ENCODE results near the gene ZNF423. TPM values are rescaled to one million over a fixed set of nuclear protein-coding genes. Genes with fewer than 3 reads are reported as not detected.
A peak's percentile ranks its signal among the peaks of the same experiment; 100 is the strongest.

The ZNF423 gene
- total RNA-seq, 1 donor from 2014 or later = 16.7 TPM

GRCh38 chr16:49763826-49764225 lies 92.1 kb downstream of the ZNF423 start:
- Histone ChIP-seq H3K36me3 (ENCODE audit: control insufficient read depth in 3 of 3, insufficient read depth in 3 of 3, low read length in 3 of 3) (no peaks in the 10 kb centered on the region), H3K4me3 (ENCODE audit: low read length in 3 of 3) (no peak overlapping the region), H3K9ac (ENCODE audit: low read depth in 1 of 3, low read length in 3 of 3) (no peak overlapping the region), H3K27ac (ENCODE audit: low read depth, low read length) (no peak overlapping the region), H3K4me1 (ENCODE audit: control insufficient read depth in 3 of 3, insufficient read depth in 3 of 3, low read length in 3 of 3) (peaks cover 0 to 3% (median 0%) of the 10 kb centered on the region in 3 donors), H3K27me3 (ENCODE audit: control insufficient read depth in 3 of 3, insufficient read depth in 3 of 3, low read length in 3 of 3) (no peaks in the 10 kb centered on the region), H3K9me3 (ENCODE audit: control insufficient read depth in 3 of 3, low read length in 3 of 3) (no peaks in the 10 kb centered on the region)

GRCh38 chr16:49760815-49761214 lies 95.1 kb downstream of the ZNF423 start:
- Histone ChIP-seq H3K36me3 (ENCODE audit: control insufficient read depth in 3 of 3, insufficient read depth in 3 of 3, low read length in 3 of 3) (no peaks in the 10 kb centered on the region), H3K27ac (ENCODE audit: low read depth, low read length) (no peak overlapping the region), H3K4me3 (ENCODE audit: low read length in 3 of 3) (no peak overlapping the region), H3K4me1 (ENCODE audit: control insufficient read depth in 3 of 3, insufficient read depth in 3 of 3, low read length in 3 of 3) (peaks cover 3 to 7% (median 4%) of the 10 kb centered on the region in 3 donors), H3K9me3 (ENCODE audit: control insufficient read depth in 3 of 3, low read length in 3 of 3) (no peaks in the 10 kb centered on the region), H3K27me3 (ENCODE audit: control insufficient read depth in 3 of 3, insufficient read depth in 3 of 3, low read length in 3 of 3) (no peaks in the 10 kb centered on the region), H3K9ac (ENCODE audit: low read depth in 1 of 3, low read length in 3 of 3) (no peak overlapping the region)

GRCh38 chr16:49757559-49758069 lies 98.3 kb downstream of the ZNF423 start:
- Histone ChIP-seq H3K4me3 (ENCODE audit: low read length in 3 of 3) (no peak overlapping the region), H3K4me1 (ENCODE audit: control insufficient read depth in 3 of 3, insufficient read depth in 3 of 3, low read length in 3 of 3) (peaks cover 13 to 21% (median 17%) of the 10 kb centered on the region in 3 donors)

GRCh38 chr16:49756775-49757558 lies 98.9 kb downstream of the ZNF423 start:
- Histone ChIP-seq H3K9me3 (ENCODE audit: control insufficient read depth in 3 of 3, low read length in 3 of 3) (no peaks in the 10 kb centered on the region), H3K4me3 (ENCODE audit: low read length in 3 of 3) (no peak overlapping the region), H3K4me1 (ENCODE audit: control insufficient read depth in 3 of 3, insufficient read depth in 3 of 3, low read length in 3 of 3) (peaks cover 13 to 21% (median 17%) of the 10 kb centered on the region in 3 donors), H3K9ac (ENCODE audit: low read depth in 1 of 3, low read length in 3 of 3) (peak overlapping the region in 1 of 3 donors; percentile 16), H3K36me3 (ENCODE audit: control insufficient read depth in 3 of 3, insufficient read depth in 3 of 3, low read length in 3 of 3) (no peaks in the 10 kb centered on the region), H3K27me3 (ENCODE audit: control insufficient read depth in 3 of 3, insufficient read depth in 3 of 3, low read length in 3 of 3) (no peaks in the 10 kb centered on the region), H3K27ac (ENCODE audit: low read depth, low read length) (no peak overlapping the region)

More at GRCh38 chr16:49757559-49758069, 98.3 kb downstream of the ZNF423 start:
- no peaks in the 10 kb centered on the region for H3K9me3 ChIP-seq (ENCODE audit: control insufficient read depth in 3 of 3, low read length in 3 of 3)
- no peak overlapping the region for H3K9ac ChIP-seq (ENCODE audit: low read depth in 1 of 3, low read length in 3 of 3)
- H3K27me3 ChIP-seq (ENCODE audit: control insufficient read depth in 3 of 3, insufficient read depth in 3 of 3, low read length in 3 of 3) = no peaks in the 10 kb centered on the region
- no peak overlapping the region for H3K27ac ChIP-seq (ENCODE audit: low read depth, low read length)
- H3K36me3 ChIP-seq (ENCODE audit: control insufficient read depth in 3 of 3, insufficient read depth in 3 of 3, low read length in 3 of 3) = no peaks in the 10 kb centered on the region

- Histone ChIP-seq H3K9me3 (ENCODE audit: control insufficient read depth in 3 of 3, low read length in 3 of 3) (no peaks in the 10 kb centered on the region), H3K36me3 (ENCODE audit: control insufficient read depth in 3 of 3, insufficient read depth in 3 of 3, low read length in 3 of 3) (no peaks in the 10 kb centered on the region), H3K27me3 (ENCODE audit: control insufficient read depth in 3 of 3, insufficient read depth in 3 of 3, low read length in 3 of 3) (no peaks in the 10 kb centered on the region), H3K4me1 (ENCODE audit: control insufficient read depth in 3 of 3, insufficient read depth in 3 of 3, low read length in 3 of 3) (peaks cover 13 to 21% (median 17%) of the 10 kb centered on the region in 3 donors), H3K4me3 (ENCODE audit: low read length in 3 of 3) (no peak overlapping the region), H3K9ac (ENCODE audit: low read depth in 1 of 3, low read length in 3 of 3) (no peak overlapping the region), H3K27ac (ENCODE audit: low read depth, low read length) (no peak overlapping the region)
Observed at GRCh38 chr16:49755716-49756505, 100.0 kb downstream of the ZNF423 start.

GRCh38 chr16:49755313-49755620 lies 100.6 kb downstream of the ZNF423 start:
- H3K9me3 ChIP-seq (ENCODE audit: control insufficient read depth in 3 of 3, low read length in 3 of 3) = no peaks in the 10 kb centered on the region
- H3K27me3 ChIP-seq (ENCODE audit: control insufficient read depth in 3 of 3, insufficient read depth in 3 of 3, low read length in 3 of 3) = no peaks in the 10 kb centered on the region
- peaks cover 18 to 26% (median 24%) of the 10 kb centered on the region in 3 donors for H3K4me1 ChIP-seq (ENCODE audit: control insufficient read depth in 3 of 3, insufficient read depth in 3 of 3, low read length in 3 of 3)
- peak overlapping the region; percentile 32 for H3K27ac ChIP-seq (ENCODE audit: low read depth, low read length)
- H3K9ac ChIP-seq (ENCODE audit: low read depth in 1 of 3, low read length in 3 of 3) = no peak overlapping the region
- H3K36me3 ChIP-seq (ENCODE audit: control insufficient read depth in 3 of 3, insufficient read depth in 3 of 3, low read length in 3 of 3) = no peaks in the 10 kb centered on the region
- peak overlapping the region; percentile 18 to 59 (median 49) for H3K4me3 ChIP-seq (ENCODE audit: low read length in 3 of 3)

GRCh38 chr16:49754495-49755312 lies 101.2 kb downstream of the ZNF423 start:
- H3K4me3 ChIP-seq (ENCODE audit: low read length in 3 of 3) = peak overlapping the region; percentile 18 to 59 (median 49)
- no peaks in the 10 kb centered on the region for H3K27me3 ChIP-seq (ENCODE audit: control insufficient read depth in 3 of 3, insufficient read depth in 3 of 3, low read length in 3 of 3)
- no peak overlapping the region for H3K9ac ChIP-seq (ENCODE audit: low read depth in 1 of 3, low read length in 3 of 3)
- peaks cover 20 to 32% (median 29%) of the 10 kb centered on the region in 3 donors for H3K4me1 ChIP-seq (ENCODE audit: control insufficient read depth in 3 of 3, insufficient read depth in 3 of 3, low read length in 3 of 3)
- H3K9me3 ChIP-seq (ENCODE audit: control insufficient read depth in 3 of 3, low read length in 3 of 3) = no peaks in the 10 kb centered on the region
- H3K36me3 ChIP-seq (ENCODE audit: control insufficient read depth in 3 of 3, insufficient read depth in 3 of 3, low read length in 3 of 3) = no peaks in the 10 kb centered on the region
- H3K27ac ChIP-seq (ENCODE audit: low read depth, low read length) = peak overlapping the region; percentile 32

GRCh38 chr16:49750341-49751000 lies 105.4 kb downstream of the ZNF423 start:
- Histone ChIP-seq H3K36me3 (ENCODE audit: control insufficient read depth in 3 of 3, insufficient read depth in 3 of 3, low read length in 3 of 3) (no peaks in the 10 kb centered on the region), H3K9me3 (ENCODE audit: control insufficient read depth in 3 of 3, low read length in 3 of 3) (no peaks in the 10 kb centered on the region), H3K27ac (ENCODE audit: low read depth, low read length) (no peak overlapping the region), H3K27me3 (ENCODE audit: control insufficient read depth in 3 of 3, insufficient read depth in 3 of 3, low read length in 3 of 3) (no peaks in the 10 kb centered on the region), H3K4me3 (ENCODE audit: low read length in 3 of 3) (peak overlapping the region in 1 of 3 donors; percentile 22), H3K4me1 (ENCODE audit: control insufficient read depth in 3 of 3, insufficient read depth in 3 of 3, low read length in 3 of 3) (peaks cover 25 to 35% (median 28%) of the 10 kb centered on the region in 3 donors), H3K9ac (ENCODE audit: low read depth in 1 of 3, low read length in 3 of 3) (peak overlapping the region in 1 of 3 donors; percentile 33)

GRCh38 chr16:49749816-49750215 lies 106.1 kb downstream of the ZNF423 start:
- no peak overlapping the region for H3K4me3 ChIP-seq (ENCODE audit: low read length in 3 of 3)
- H3K4me1 ChIP-seq (ENCODE audit: control insufficient read depth in 3 of 3, insufficient read depth in 3 of 3, low read length in 3 of 3) = peaks cover 25 to 29% (median 28%) of the 10 kb centered on the region in 3 donors
- no peaks in the 10 kb centered on the region for H3K27me3 ChIP-seq (ENCODE audit: control insufficient read depth in 3 of 3, insufficient read depth in 3 of 3, low read length in 3 of 3)
- H3K9me3 ChIP-seq (ENCODE audit: control insufficient read depth in 3 of 3, low read length in 3 of 3) = no peaks in the 10 kb centered on the region
- H3K9ac ChIP-seq (ENCODE audit: low read depth in 1 of 3, low read length in 3 of 3) = no peak overlapping the region
- H3K27ac ChIP-seq (ENCODE audit: low read depth, low read length) = no peak overlapping the region
- H3K36me3 ChIP-seq (ENCODE audit: control insufficient read depth in 3 of 3, insufficient read depth in 3 of 3, low read length in 3 of 3) = no peaks in the 10 kb centered on the region
